ENCODE data around the gene DYNC1I2. TPM values are rescaled to one million over a fixed set of nuclear protein-coding genes. Genes with fewer than 3 reads are reported as not detected.

Gene DYNC1I2
- total RNA-seq, 4 donors from 2014 or later = 47.5 to 146 (median 101) TPM

DNA sequence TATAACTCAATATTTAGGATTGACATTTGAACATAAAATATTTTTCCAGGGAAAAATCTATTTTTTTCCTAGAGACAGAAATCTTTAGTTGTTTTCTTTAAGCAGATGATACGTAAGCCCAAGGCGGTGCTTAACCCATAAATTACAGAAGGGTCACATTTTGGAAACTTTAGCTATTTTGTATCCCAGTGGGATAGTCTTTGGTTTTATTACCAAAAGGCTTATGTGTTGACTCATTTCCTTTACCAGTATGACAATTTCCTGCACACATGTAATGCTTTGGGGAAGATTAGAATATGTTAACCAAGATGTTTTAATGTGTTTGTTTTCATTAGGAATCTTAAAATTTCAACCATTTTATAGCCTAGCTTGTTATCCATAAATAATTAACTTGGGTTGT is 24.8 kb downstream of the DYNC1I2 start:
- H3K4me3 ChIP-seq = no peak overlapping the region
- H3K27me3 ChIP-seq = no peaks in the 10 kb centered on the region
- H3K9me3 ChIP-seq = no peaks in the 10 kb centered on the region
- H3K36me3 ChIP-seq = peaks cover 0 to 22% (median 7%) of the 10 kb centered on the region in 4 donors
- intact Hi-C loops (cut with DNase I; ENCODE audit: low total_unique reads) = no loop called here
- WGBS, 2 donors (ENCODE audit: low coverage in 1 of 2) = 86 to 88% methylated on average over 2 of the region's 2 CpGs
- no peak overlapping the region for H3K27ac ChIP-seq
- TF ChIP-seq POLR2AphosphoS5 (IDR thresholded peaks at IDR 0.05) (no peak), EP300 (IDR thresholded peaks at IDR 0.05; ENCODE audit: low read depth) (no peak), POLR2A (IDR thresholded peaks at IDR 0.05) (no peak)
- TF ChIP-seq, protein P1, sequence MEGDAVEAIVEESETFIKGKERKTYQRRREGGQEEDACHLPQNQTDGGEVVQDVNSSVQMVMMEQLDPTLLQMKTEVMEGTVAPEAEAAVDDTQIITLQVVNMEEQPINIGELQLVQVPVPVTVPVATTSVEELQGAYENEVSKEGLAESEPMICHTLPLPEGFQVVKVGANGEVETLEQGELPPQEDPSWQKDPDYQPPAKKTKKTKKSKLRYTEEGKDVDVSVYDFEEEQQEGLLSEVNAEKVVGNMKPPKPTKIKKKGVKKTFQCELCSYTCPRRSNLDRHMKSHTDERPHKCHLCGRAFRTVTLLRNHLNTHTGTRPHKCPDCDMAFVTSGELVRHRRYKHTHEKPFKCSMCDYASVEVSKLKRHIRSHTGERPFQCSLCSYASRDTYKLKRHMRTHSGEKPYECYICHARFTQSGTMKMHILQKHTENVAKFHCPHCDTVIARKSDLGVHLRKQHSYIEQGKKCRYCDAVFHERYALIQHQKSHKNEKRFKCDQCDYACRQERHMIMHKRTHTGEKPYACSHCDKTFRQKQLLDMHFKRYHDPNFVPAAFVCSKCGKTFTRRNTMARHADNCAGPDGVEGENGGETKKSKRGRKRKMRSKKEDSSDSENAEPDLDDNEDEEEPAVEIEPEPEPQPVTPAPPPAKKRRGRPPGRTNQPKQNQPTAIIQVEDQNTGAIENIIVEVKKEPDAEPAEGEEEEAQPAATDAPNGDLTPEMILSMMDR (IDR thresholded peaks at IDR 0.05) = no peak
- no peak for DNase-seq
- in situ Hi-C loops (cut with MboI; ENCODE audit: low pct_ligation_motif_present in 1 of 4, low pct_unique_long_range_greater_than_20kb in 1 of 4, low sequenced_read_pairs in 3 of 4) = loop anchor here in 2 of 4 donors (25.0 kb wide), 2 partner anchors 400 to 775 kb away; partner anchors contain the start of gene DLX2 (in 1 of the 2)
- peaks cover 0 to 3% (median 0%) of the 10 kb centered on the region in 4 donors for H3K4me1 ChIP-seq

DNA sequence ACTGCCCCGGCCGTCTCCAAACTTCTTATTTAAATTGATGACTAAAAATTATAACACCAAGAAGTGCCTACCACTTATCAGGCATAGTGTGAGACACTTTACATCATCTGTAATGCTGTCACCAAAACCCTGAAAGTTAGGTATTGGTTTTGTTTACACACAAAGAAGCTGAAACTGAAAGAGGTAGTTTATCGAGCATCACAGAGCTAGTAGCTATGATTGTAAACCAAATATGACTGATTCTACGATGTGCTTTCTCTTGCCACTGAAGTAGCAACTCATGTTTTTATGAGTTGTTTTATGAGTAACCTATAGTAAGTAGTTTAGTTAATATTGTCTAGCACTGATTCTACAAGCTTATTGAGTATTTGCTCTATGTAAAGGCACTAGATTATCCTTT is 31.5 kb downstream of the DYNC1I2 start:
- no peak for DNase-seq
- WGBS, 2 donors (ENCODE audit: low coverage in 1 of 2) = 80 to 85% methylated on average over 2 to 4 of the region's 4 CpGs
- H3K4me1 ChIP-seq = no peaks in the 10 kb centered on the region
- H3K36me3 ChIP-seq = peaks cover 0 to 49% (median 13%) of the 10 kb centered on the region in 4 donors
- H3K27me3 ChIP-seq = no peaks in the 10 kb centered on the region
- intact Hi-C loops (cut with DNase I; ENCODE audit: low total_unique reads) (no loop called here), in situ Hi-C loops (cut with MboI; ENCODE audit: low pct_ligation_motif_present in 1 of 4, low pct_unique_long_range_greater_than_20kb in 1 of 4, low sequenced_read_pairs in 3 of 4) (loop anchor here in 2 of 4 donors (25.0 kb wide), 2 partner anchors 394 to 769 kb away; partner anchors contain the start of gene DLX2 (in 1 of the 2))
- TF ChIP-seq POLR2AphosphoS5 (IDR thresholded peaks at IDR 0.05) (no peak), POLR2A (IDR thresholded peaks at IDR 0.05) (no peak), EP300 (IDR thresholded peaks at IDR 0.05; ENCODE audit: low read depth) (no peak)
- TF ChIP-seq, protein P1 (IDR thresholded peaks at IDR 0.05) = no peak
- H3K9me3 ChIP-seq = no peaks in the 10 kb centered on the region
- H3K27ac ChIP-seq = no peak overlapping the region
- no peak overlapping the region for H3K4me3 ChIP-seq

DNA sequence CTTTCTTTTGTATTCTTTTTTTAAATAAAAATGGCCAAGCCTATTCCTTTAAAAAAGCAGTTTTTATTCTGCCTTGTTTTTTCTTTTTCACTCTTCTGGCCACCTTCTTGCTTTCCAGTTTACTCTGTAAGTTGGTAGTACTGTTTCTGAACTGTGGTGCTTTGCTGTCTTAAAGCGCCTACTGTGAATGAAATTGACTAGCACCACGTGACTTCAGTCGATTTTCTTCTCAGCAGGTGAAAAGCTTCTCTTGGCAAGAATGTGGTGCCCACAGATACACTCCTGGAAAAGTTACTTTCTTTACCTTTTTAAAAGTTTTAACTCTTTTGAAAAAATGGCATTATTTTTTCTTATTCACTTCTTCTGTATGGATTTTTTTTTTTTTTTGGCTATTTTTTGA is 32.4 kb downstream of the DYNC1I2 start:
- no peak for DNase-seq
- WGBS, 2 donors (ENCODE audit: low coverage in 1 of 2) = 94 to 100% methylated on average over 1 to 3 of the region's 3 CpGs
- peaks cover 0 to 49% (median 13%) of the 10 kb centered on the region in 4 donors for H3K36me3 ChIP-seq
- intact Hi-C loops (cut with DNase I; ENCODE audit: low total_unique reads) = no loop called here
- H3K27ac ChIP-seq = no peak overlapping the region
- H3K27me3 ChIP-seq = no peaks in the 10 kb centered on the region
- in situ Hi-C loops (cut with MboI; ENCODE audit: low pct_ligation_motif_present in 1 of 4, low pct_unique_long_range_greater_than_20kb in 1 of 4, low sequenced_read_pairs in 3 of 4) = loop anchor here in 2 of 4 donors (25.0 kb wide), 2 partner anchors 393 to 768 kb away; partner anchors contain the start of gene DLX2 (in 1 of the 2)
- no peaks in the 10 kb centered on the region for H3K9me3 ChIP-seq
- H3K4me1 ChIP-seq = no peaks in the 10 kb centered on the region
- H3K4me3 ChIP-seq = no peak overlapping the region
- no peak for TF ChIP-seq EP300 (IDR thresholded peaks at IDR 0.05; ENCODE audit: low read depth)
- TF ChIP-seq POLR2AphosphoS5 (IDR thresholded peaks at IDR 0.05) = no peak
- TF ChIP-seq, protein P1 (IDR thresholded peaks at IDR 0.05) = no peak
- TF ChIP-seq POLR2A (IDR thresholded peaks at IDR 0.05) = no peak

DNA sequence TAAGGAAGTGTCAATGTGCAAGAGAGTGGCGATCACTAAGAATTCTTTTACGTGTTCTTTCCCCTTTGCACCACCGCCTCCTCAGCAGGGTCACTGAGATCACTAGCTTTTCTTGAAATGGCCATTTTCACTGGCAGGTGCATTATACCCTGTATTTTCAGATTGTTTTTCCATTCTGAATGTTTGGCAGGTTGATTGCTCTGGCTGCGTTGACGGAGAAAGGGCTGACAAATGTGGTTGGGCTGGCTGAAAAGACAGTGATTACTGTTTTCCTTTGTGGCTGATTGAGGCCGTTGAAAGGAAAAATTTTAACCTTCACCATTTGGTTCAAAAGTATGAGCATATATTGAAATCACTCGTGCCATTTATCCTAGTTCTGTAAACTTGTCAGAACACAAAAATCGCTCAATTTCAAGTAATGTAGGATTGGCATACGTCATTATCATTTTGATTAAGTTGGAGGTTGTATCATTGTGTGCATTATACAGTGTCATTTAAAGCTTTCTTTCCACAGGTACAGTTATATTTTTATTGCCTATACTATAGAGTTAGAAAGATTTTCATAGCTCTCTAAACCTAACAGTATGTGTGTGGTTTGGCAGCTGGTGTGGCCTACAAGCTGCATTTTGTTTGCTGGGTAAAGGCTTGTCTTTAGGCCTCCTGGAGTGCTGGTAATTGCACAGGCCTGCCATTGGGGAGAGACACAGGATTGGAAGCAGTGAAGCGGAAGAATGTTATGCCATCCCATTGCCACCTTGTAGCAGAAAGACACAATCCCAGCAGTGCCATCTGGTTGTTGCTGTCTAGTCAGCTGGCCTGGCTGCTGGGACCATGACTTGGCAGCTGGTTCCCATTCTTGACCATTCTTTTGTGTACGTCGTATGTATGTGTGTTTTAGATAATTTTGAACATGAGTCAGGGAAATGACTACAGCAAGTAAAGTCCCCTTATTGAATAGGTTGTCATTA is 36.7 kb downstream of the DYNC1I2 start:
- Histone ChIP-seq H3K27ac (no peak overlapping the region), H3K36me3 (peaks cover 0 to 32% (median 14%) of the 10 kb centered on the region in 4 donors), H3K4me1 (no peaks in the 10 kb centered on the region), H3K9me3 (no peaks in the 10 kb centered on the region), H3K27me3 (no peaks in the 10 kb centered on the region), H3K4me3 (no peak overlapping the region)
- no peak for TF ChIP-seq POLR2A (IDR thresholded peaks at IDR 0.05)
- TF ChIP-seq, protein P1 (IDR thresholded peaks at IDR 0.05) = no peak
- no peak for TF ChIP-seq EP300 (IDR thresholded peaks at IDR 0.05; ENCODE audit: low read depth)
- no peak for TF ChIP-seq POLR2AphosphoS5 (IDR thresholded peaks at IDR 0.05)
- in situ Hi-C loops (cut with MboI; ENCODE audit: low pct_ligation_motif_present in 1 of 4, low pct_unique_long_range_greater_than_20kb in 1 of 4, low sequenced_read_pairs in 3 of 4) = loop anchor here in 2 of 4 donors (25.0 kb wide), 2 partner anchors 388 to 763 kb away; partner anchors contain the start of gene DLX2 (in 1 of the 2)
- no peak for DNase-seq
- WGBS, 2 donors (ENCODE audit: low coverage in 1 of 2) = 86 to 93% methylated on average over 9 to 12 of the region's 12 CpGs
- intact Hi-C loops (cut with DNase I; ENCODE audit: low total_unique reads) = no loop called here

Measured in transverse colon (tissue), 4 donors.